Activated CD4-positive, alpha-beta T cell treated with anti-CD3 and anti-CD28 coated beads, Interleukin-2, amount 50 U/mL, for 16 hours (primary cell): ENCODE measurements around the gene IRGC.
A peak's percentile ranks its signal among the peaks of the same experiment; 100 is the strongest.
"Not testable (repeated sequence)": the region's sequence is repeated elsewhere in the genome, so short reads cannot be mapped to it uniquely, and the experiment has no call there.

ENCODE experiments used
- DNase-seq: peaks from one replicate; pipeline ENCODE4 v3.0.0-alpha.2; 2020

Gene IRGC

GRCh38 chr19:43715776-43716175 lies at the start of gene IRGC:
Gene IRGC (plus strand): TSS chr19:43716076. CDS start chr19:43718559, 2,483 bp downstream.
- DNase-seq = no peak

DNA sequence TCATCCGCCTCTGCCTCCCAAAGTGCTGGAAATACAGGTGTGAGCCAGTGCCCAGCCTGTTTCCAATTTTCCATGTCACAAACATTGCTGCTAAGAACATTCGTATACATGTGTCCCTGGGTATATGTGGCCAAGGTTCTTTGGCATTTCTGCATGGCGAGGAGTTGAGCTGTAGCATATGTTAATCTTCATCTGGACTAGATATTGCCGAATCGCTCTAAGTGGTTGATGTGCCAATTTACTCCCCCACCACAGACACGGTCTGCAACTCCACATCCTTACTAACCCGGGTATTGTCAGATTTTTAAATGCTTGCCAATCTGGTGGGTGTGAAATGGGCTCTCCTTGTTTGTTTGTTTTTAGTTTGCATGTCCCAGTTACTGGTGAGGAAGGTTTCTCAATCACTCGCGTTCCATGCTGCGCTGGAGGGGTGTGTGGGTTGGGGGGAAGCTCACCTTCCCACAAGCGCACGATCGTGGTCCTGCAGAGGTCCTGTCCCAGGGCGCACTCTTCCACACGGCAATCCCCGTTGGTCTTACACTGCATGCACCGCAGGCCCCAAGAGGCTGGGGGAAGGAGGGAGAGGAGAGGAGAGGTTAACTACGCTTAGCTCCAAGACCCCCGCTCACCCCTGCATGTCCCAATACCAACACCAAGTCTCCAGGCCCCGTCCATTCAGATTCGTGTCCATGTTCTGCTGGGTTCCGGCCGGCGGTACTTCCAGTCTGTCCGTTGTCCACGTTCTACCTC lies 48.6 kb upstream of the IRGC start:
- no peak for DNase-seq

DNA sequence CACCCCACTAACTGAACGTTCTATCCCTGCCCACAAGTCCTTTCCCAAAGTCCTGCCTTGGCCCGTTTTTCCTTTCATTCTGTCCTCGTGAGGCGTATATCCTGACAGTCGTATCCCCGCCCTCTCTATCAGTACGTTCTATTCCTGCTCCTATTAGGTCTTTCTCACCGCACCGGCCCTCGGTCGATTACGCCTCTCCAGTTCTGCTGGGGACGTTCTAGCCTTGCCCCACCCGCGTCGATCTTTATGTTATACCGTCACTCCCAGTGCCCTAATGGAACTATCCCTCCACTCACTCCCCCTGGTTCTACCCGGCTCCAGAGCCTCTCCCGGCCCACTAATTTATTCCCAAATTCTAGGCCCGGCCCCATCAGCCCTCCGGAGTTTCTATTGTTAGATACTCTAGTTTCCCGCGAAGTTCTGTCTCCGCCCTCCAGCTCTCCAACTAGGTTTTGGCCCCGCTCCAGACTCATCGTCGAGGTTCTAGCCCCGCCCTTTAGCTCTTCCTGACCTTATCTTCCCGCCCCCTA lies 47.9 kb upstream of the IRGC start:
- DNase-seq = no peak

- peak; percentile 98 for DNase-seq
Measured at GRCh38 chr19:43668406-43669109, 47.3 kb upstream of the IRGC start.

GRCh38 chr19:43672061-43672679 lies 43.7 kb upstream of the IRGC start:
- no peak for DNase-seq

GRCh38 chr19:43673637-43674036 lies 42.2 kb upstream of the IRGC start:
- DNase-seq = no peak

GRCh38 chr19:43674183-43674582 lies 41.7 kb upstream of the IRGC start:
- DNase-seq = no peak

DNA sequence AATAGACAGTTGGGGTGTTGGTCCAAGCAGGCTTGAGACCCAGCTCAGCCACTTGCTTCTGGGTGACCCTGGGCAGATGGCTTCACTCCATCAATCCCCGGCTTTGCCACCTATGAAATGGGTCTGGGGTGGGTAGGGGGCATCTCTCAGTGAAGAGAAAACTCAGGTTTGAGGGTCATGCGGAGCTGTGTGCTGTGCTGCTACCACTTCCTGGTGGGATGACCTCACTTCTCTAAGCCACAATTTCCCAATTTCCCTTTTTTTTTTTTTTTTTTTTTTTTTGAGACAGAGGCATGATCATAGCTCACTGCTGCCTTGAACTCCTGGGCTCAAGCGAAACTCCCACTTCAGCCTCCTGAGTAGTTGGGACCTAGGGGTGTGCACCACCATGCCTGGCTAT lies 41.3 kb upstream of the IRGC start:
- no peak for DNase-seq

- peak; percentile 33 for DNase-seq
Measured at GRCh38 chr19:43675269-43675879, 40.5 kb upstream of the IRGC start.

GRCh38 chr19:43675906-43676305 lies 40.0 kb upstream of the IRGC start:
- no peak for DNase-seq

DNA sequence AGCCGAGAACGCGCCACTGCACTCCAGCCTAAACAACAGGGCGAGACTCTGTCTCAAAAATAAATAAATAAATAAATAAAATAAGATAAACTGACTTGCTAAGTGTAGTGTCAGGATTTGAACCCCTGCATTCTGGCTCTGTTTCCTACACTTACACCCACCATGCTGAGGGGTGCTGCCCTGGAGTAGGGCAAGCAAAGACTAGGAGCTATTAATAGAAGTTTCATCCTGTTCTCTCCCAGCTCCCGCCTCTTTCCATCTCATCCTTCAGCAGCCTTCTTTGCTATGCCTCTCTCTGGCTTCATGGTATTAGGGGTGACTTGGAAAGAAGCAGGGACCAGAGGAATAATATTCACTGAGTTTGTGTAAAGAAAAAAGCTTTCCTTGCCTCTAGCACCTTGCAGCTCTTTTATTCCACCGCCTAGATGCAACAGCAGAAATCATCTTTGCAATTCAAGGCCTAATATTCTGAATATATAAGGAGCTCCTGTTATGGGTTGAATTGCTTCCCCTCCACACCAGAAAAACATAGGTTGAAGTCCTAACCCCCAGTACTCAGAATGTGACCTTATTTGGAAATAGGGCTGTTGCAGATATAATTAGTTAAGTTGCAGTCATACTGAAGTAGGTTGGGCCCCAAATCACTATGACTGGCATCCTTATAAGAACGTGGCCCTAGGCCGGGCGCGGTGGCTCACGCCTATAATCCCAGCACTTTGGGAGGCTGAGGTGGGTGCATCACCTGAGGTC lies 37.2 kb upstream of the IRGC start:
- no peak for DNase-seq

DNA sequence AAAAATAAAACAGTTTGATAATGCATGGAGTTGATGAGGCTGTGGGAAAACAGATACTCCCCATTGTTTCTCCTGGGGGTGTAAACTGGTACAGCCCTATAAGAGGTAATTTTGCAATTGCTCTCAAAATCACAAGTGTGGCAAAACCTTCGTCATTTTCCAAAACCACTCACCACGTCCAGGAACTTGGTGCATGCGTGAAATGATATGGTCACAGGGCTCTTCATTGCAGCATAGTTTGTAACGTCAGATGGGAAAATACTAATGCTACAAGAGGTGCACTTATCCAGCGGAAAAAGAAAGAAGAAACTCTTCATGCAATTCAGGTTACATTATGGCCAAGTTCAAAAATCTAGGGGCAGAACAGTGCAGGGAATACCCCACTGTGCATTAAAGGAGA lies 34.1 kb upstream of the IRGC start:
- DNase-seq = no peak

DNA sequence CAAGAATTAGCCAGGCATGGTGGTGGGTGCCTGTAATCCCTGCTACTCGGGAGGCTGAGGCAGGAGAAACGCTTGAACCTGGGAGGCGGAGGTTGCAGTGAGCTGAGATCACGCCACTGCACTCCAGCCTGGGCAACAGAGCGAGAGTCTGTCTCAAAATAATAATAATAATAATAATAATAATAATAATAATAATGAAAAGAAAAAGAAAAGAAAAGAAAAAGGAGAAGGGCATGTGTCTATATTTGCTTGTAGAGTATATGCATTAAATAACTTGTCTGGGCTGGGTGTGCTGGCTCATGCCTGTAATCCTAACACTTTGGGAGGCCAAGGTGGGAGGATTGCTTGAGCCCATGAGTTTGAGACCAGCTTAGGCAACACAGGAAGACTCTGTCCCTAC lies 33.6 kb upstream of the IRGC start:
- DNase-seq = not testable (repeated sequence)

- DNase-seq = no peak
Measured at GRCh38 chr19:43682824-43683661, 32.8 kb upstream of the IRGC start.

GRCh38 chr19:43683905-43684304 lies 32.0 kb upstream of the IRGC start:
- no peak for DNase-seq

DNA sequence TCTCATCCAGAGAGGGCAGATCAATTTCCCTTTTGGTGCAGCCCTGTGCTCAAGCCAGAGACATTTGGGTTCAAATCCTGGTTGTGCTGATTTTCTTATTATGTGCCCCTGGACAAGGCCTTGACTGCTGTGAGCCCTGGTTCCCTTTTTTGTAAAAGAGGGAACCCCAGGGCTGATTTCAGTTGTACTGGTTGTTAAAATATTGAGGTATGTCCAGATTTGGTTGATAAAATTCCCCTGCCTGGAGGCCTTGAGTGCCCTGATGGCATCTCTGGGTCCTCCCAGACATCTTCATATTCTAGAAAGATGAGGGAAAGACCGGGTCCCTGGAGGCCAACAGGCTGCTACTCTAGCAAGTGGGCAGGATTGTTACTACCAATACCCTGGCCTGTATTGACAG lies 31.6 kb upstream of the IRGC start:
- DNase-seq = no peak

DNA sequence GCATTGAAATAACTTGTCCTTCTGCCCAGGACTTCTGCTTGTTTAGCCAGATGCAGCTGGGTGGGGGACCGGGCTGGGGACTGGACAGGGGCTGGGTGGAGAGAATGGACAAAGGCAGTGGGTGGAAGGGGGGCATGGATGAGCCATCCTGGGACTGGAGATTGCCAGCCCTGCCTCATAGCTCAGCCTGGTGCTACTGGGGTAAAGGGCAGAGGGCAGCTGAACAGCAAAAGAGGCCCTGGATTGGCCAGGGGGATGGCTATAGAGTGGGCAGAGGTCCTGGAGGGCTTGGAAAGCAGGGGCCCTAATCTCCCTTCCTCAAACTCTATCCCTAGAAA lies 28.2 kb upstream of the IRGC start:
- no peak for DNase-seq

GRCh38 chr19:43688059-43688701 lies 27.7 kb upstream of the IRGC start:
- no peak for DNase-seq

GRCh38 chr19:43690444-43690843 lies 25.4 kb upstream of the IRGC start:
- no peak for DNase-seq

GRCh38 chr19:43690890-43691289 lies 25.0 kb upstream of the IRGC start:
- no peak for DNase-seq

DNA sequence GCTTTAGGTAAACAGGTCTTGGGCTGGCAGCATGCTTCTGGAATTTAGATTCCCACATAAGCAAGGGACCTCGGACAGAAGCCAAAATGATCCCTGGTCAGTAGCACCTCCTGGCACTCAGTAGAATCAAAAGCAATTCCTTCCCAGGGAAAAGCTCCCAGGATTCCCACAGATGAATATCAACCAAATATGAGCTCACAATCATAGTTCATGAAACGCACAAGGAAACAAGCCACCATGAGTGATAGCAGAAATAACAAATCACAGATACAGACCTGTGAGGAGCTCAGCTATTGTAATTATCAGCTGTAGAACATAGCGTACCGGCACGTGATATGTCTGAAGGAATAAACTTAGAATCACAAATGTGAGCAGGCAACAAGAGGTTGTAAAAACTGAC lies 24.1 kb upstream of the IRGC start:
- DNase-seq = no peak
